ENCODE data around the gene SCN1A. TPM values are rescaled to one million over a fixed set of nuclear protein-coding genes. Genes with fewer than 3 reads are reported as not detected.

The SCN1A gene
- total and polyA plus RNA-seq, 2 of the 8 experiments (the other 6 are each of a cell fraction or from before 2014, with no cell fraction given): 0.18 to 1.9 TPM

GRCh38 chr2:166090908-166091307, 36.9 kb downstream of the SCN1A start:
- Histone ChIP-seq H2BK20ac (ENCODE audit: low read length) (no peak overlapping the region), H3K36me3 (ENCODE audit: control insufficient read depth in 2 of 4, insufficient read depth in 4 of 4, low read length in 3 of 4) (no peaks in the 10 kb centered on the region), H3K27ac (ENCODE audit: low read depth, low read length) (no peak overlapping the region), H2BK120ac (replicated peaks; ENCODE audit: low read depth, low read length) (no peak overlapping the region), H3K14ac (ENCODE audit: insufficient read length) (no peak overlapping the region), H3K9me3 (ENCODE audit: insufficient read depth in 2 of 2, low read depth in 1 of 2, low read length in 1 of 2) (no peaks in the 10 kb centered on the region), H3K79me1 (ENCODE audit: low read depth, low read length) (no peaks in the 10 kb centered on the region), H3K23ac (ENCODE audit: insufficient read length) (no peak overlapping the region), H3K27me3 (replicated peaks in 1 of 4; ENCODE audit: control insufficient read depth in 3 of 4, extremely low read depth in 1 of 4, insufficient read depth in 3 of 4, low read length in 3 of 4) (no peaks in the 10 kb centered on the region), H3K79me2 (ENCODE audit: control insufficient read depth in 1 of 2, insufficient read depth in 2 of 2, low read length in 2 of 2) (no peaks in the 10 kb centered on the region), H2AFZ (ENCODE audit: low read length) (no peak overlapping the region), H2BK12ac (ENCODE audit: low read depth, low read length) (no peak overlapping the region), H3K4me1 (replicated peaks in 1 of 4; ENCODE audit: control insufficient read depth in 3 of 4, insufficient read depth in 4 of 4, low read length in 3 of 4) (peaks cover 0 to 2% (median 0%) of the 10 kb centered on the region in 4 experiments; a peak in 1 of 7 replicates), H4K8ac (ENCODE audit: extremely low read depth, insufficient read depth, low read length) (no peak overlapping the region), H4K91ac (replicated peaks; ENCODE audit: insufficient read length, low read length) (no peak overlapping the region), H4K20me1 (replicated peaks in 1 of 2; ENCODE audit: control insufficient read depth in 1 of 2, insufficient read depth in 2 of 2, low read length in 2 of 2) (no peaks in the 10 kb centered on the region), H4K5ac (ENCODE audit: insufficient read length, low read depth, low read length) (no peak overlapping the region), H3K4me2 (ENCODE audit: insufficient read depth in 1 of 2, low read depth in 2 of 2, low read length in 2 of 2) (no peak overlapping the region), H3K4me3 (ENCODE audit: extremely low read depth in 1 of 4, insufficient read depth in 2 of 4, low read depth in 3 of 4, low read length in 4 of 4) (no peak overlapping the region), H3K9ac (replicated peaks in 1 of 4; ENCODE audit: extremely low read depth in 1 of 4, low read depth in 3 of 4, low read length in 3 of 4) (no peak overlapping the region), H2BK5ac (ENCODE audit: low read depth, low read length) (no peak overlapping the region), H3K56ac (replicated peaks; ENCODE audit: insufficient read length, low read depth, low read length) (no peak overlapping the region), H2BK15ac (ENCODE audit: low read length) (no peak overlapping the region), H2AK5ac (ENCODE audit: low read depth, low read length) (no peak overlapping the region), H3K4ac (replicated peaks; ENCODE audit: insufficient read length, low read depth, low read length) (peak overlapping the region; percentile 14), H3K23me2 (ENCODE audit: low read depth, low read length) (no peaks in the 10 kb centered on the region; the same call in 1 of the 2 replicates), H3K18ac (ENCODE audit: extremely low read depth, low read length) (no peak overlapping the region)
- ChIA-PET POLR2A (ENCODE audit: partially characterized antibody) (no interaction called here), CTCF (ENCODE audit: partially characterized antibody) (no interaction called here)
- FAIRE-seq (no peak), DNase-seq (ENCODE audit: low read depth in 1 of 2, low spot score in 2 of 2) (no peak)
- 85% methylated on average over 5 of the region's 5 CpGs; no CpG with 5 or more reads in 1 of the 2 experiments for WGBS, 2 experiments (ENCODE audit: extremely low coverage in 1 of 2, insufficient coverage in 1 of 2, insufficient read length in 1 of 2, insufficient replicate concordance in 2 of 2, low coverage in 1 of 2, low lambda C conversion rate in 2 of 2, missing lambda C conversion rate in 1 of 2)
- no peak for TF ChIP-seq SP1 (IDR thresholded peaks at IDR 0.05; ENCODE audit: low read depth, low read length)
- TF ChIP-seq CHD2 (IDR thresholded peaks at IDR 0.05; ENCODE audit: low read length): no peak
- TF ChIP-seq EP300 (IDR thresholded peaks at IDR 0.05; ENCODE audit: borderline replicate concordance in 1 of 2, low read depth in 2 of 2, low read length in 2 of 2): no peak
- TF ChIP-seq BRCA1 (IDR thresholded peaks at IDR 0.05; ENCODE audit: low read depth, low read length): no peak
- no peak for TF ChIP-seq CBX5 (IDR thresholded peaks at IDR 0.05; ENCODE audit: low read depth, low read length)
- TF ChIP-seq YY1 (IDR thresholded peaks at IDR 0.05; ENCODE audit: low read depth, low read length): no peak
- TF ChIP-seq JUN (IDR thresholded peaks at IDR 0.05; ENCODE audit: low read depth, low read length): no peak
- no peak for TF ChIP-seq CREB1 (IDR thresholded peaks at IDR 0.05)
- TF ChIP-seq MAX (IDR thresholded peaks at IDR 0.05): no peak
- TF ChIP-seq BCL11A (IDR thresholded peaks at IDR 0.05; ENCODE audit: low read depth in 2 of 2, low read length in 2 of 2): no peak
- TF ChIP-seq EZH2 (IDR thresholded peaks at IDR 0.05; ENCODE audit: low read depth, low read length, severe bottlenecking): no peak
- no peak for TF ChIP-seq USF2 (IDR thresholded peaks at IDR 0.05; ENCODE audit: low read length)
- no peak for TF ChIP-seq TBP (IDR thresholded peaks at IDR 0.05; ENCODE audit: low read depth, low read length)
- TF ChIP-seq POU5F1 (IDR thresholded peaks at IDR 0.05; ENCODE audit: low read depth, low read length): no peak
